ENCODE data around the gene CSK. TPM values are rescaled to one million over a fixed set of nuclear protein-coding genes. Genes with fewer than 3 reads are reported as not detected.

CSK gene
- total RNA-seq, 4 donors from 2014 or later: 33.1 to 45.2 (median 35.5) TPM

GRCh38 chr15:74746389-74746788, 35.5 kb upstream of the CSK start:
- Histone ChIP-seq H3K4me3 (no peak overlapping the region), H3K9me3 (no peaks in the 10 kb centered on the region), H3K27me3 (peaks cover 19% of the 10 kb centered on the region), H3K27ac (no peak overlapping the region), H3K36me3 (no peaks in the 10 kb centered on the region), H3K4me1 (no peaks in the 10 kb centered on the region)
- 74% methylated on average over 4 of the region's 4 CpGs for WGBS
- DNase-seq (ENCODE audit: low spot score in 2 of 2): no peak
- TF ChIP-seq POLR2A (IDR thresholded peaks at IDR 0.05) (no peak), CTCF (IDR thresholded peaks at IDR 0.05) (no peak), POLR2AphosphoS5 (IDR thresholded peaks at IDR 0.05) (no peak), EP300 (IDR thresholded peaks at IDR 0.05) (no peak)

- 73% methylated on average over 3 of the region's 3 CpGs for WGBS
- H3K27ac ChIP-seq: no peak within 1 kb of the TSS
These were observed 33.4 kb upstream of the CSK start, which contains the start of gene CYP1A2 for GRCh38 chr15:74748322-74748946. Gene CYP1A2, plus strand, starts transcription at chr15:74748845. Its CDS starts 894 bp downstream, at chr15:74749739.

GRCh38 chr15:74749832-74750231, 32.0 kb upstream of the CSK start:
- H3K27ac ChIP-seq: no peak overlapping the region

More at GRCh38 chr15:74748322-74748946, 33.4 kb upstream of the CSK start, which contains the start of gene CYP1A2:
- TF ChIP-seq EP300 (IDR thresholded peaks at IDR 0.05) (no peak), POLR2A (IDR thresholded peaks at IDR 0.05) (no peak), POLR2AphosphoS5 (IDR thresholded peaks at IDR 0.05) (no peak), CTCF (IDR thresholded peaks at IDR 0.05) (no peak)
- Histone ChIP-seq H3K36me3 (no peaks in the 10 kb centered on the region), H3K9me3 (no peaks in the 10 kb centered on the region), H3K27me3 (peaks cover 12% of the 10 kb centered on the region), H3K4me1 (no peaks in the 10 kb centered on the region), H3K4me3 (no peak within 1 kb of the TSS)
- no peak for DNase-seq (ENCODE audit: low spot score in 2 of 2)

GRCh38 chr15:74750751-74751150, 31.1 kb upstream of the CSK start:
- Histone ChIP-seq H3K27ac (no peak overlapping the region), H3K36me3 (no peaks in the 10 kb centered on the region), H3K27me3 (peaks cover 10% of the 10 kb centered on the region), H3K4me1 (no peaks in the 10 kb centered on the region), H3K9me3 (no peaks in the 10 kb centered on the region), H3K4me3 (no peak overlapping the region)
- TF ChIP-seq CTCF (IDR thresholded peaks at IDR 0.05) (no peak), POLR2AphosphoS5 (IDR thresholded peaks at IDR 0.05) (no peak), POLR2A (IDR thresholded peaks at IDR 0.05) (no peak)
- 54% methylated on average over 2 of the region's 2 CpGs for WGBS
- DNase-seq (ENCODE audit: low spot score in 2 of 2): no peak

More at GRCh38 chr15:74749832-74750231, 32.0 kb upstream of the CSK start:
- no peaks in the 10 kb centered on the region for H3K36me3 ChIP-seq
- H3K9me3 ChIP-seq: no peaks in the 10 kb centered on the region
- no peak overlapping the region for H3K4me3 ChIP-seq
- TF ChIP-seq POLR2A (IDR thresholded peaks at IDR 0.05): no peak
- 94% methylated on average over 19 of the region's 20 CpGs for WGBS
- H3K4me1 ChIP-seq: no peaks in the 10 kb centered on the region
- no peak for DNase-seq (ENCODE audit: low spot score in 2 of 2)
- H3K27me3 ChIP-seq: peaks cover 10% of the 10 kb centered on the region

- H3K9me3 ChIP-seq: no peaks in the 10 kb centered on the region
- no peaks in the 10 kb centered on the region for H3K4me1 ChIP-seq
- DNase-seq (ENCODE audit: low spot score in 2 of 2): no peak
- TF ChIP-seq CTCF (IDR thresholded peaks at IDR 0.05) (no peak), POLR2AphosphoS5 (IDR thresholded peaks at IDR 0.05) (no peak), POLR2A (IDR thresholded peaks at IDR 0.05) (no peak), EP300 (IDR thresholded peaks at IDR 0.05) (no peak)
- H3K27me3 ChIP-seq: peaks cover 10% of the 10 kb centered on the region
- no peak overlapping the region for H3K27ac ChIP-seq
- no peak overlapping the region for H3K4me3 ChIP-seq
- H3K36me3 ChIP-seq: no peaks in the 10 kb centered on the region
- WGBS: 81% methylated on average over 8 of the region's 8 CpGs
These were observed 29.9 kb upstream of the CSK start for GRCh38 chr15:74752011-74752410.
